Ishikawa (cell line): ENCODE results near the gene C6orf47.

Experiments used
- CEBPB ChIP-seq: IDR thresholded peaks from 2 replicates; pipeline ENCODE4 v1.6.1; 2012
- EGR1 ChIP-seq: IDR thresholded peaks from 2 replicates; pipeline ENCODE4 v1.6.1; 2012
- EP300 ChIP-seq: IDR thresholded peaks from 2 replicates; pipeline ENCODE4 v1.6.1; 2012; ENCODE audit warnings: borderline replicate concordance
- TAF1 ChIP-seq: IDR thresholded peaks from 2 replicates; pipeline ENCODE4 v1.6.1; 2012; ENCODE audit warnings: low read depth, mild to moderate bottlenecking
- TEAD4 ChIP-seq: IDR thresholded peaks from 2 replicates; pipeline ENCODE4 v1.6.1; 2012
- ZBTB7A ChIP-seq: IDR thresholded peaks from 2 replicates; pipeline ENCODE4 v1.6.1; 2012; ENCODE audit warnings: low read depth

DNA sequence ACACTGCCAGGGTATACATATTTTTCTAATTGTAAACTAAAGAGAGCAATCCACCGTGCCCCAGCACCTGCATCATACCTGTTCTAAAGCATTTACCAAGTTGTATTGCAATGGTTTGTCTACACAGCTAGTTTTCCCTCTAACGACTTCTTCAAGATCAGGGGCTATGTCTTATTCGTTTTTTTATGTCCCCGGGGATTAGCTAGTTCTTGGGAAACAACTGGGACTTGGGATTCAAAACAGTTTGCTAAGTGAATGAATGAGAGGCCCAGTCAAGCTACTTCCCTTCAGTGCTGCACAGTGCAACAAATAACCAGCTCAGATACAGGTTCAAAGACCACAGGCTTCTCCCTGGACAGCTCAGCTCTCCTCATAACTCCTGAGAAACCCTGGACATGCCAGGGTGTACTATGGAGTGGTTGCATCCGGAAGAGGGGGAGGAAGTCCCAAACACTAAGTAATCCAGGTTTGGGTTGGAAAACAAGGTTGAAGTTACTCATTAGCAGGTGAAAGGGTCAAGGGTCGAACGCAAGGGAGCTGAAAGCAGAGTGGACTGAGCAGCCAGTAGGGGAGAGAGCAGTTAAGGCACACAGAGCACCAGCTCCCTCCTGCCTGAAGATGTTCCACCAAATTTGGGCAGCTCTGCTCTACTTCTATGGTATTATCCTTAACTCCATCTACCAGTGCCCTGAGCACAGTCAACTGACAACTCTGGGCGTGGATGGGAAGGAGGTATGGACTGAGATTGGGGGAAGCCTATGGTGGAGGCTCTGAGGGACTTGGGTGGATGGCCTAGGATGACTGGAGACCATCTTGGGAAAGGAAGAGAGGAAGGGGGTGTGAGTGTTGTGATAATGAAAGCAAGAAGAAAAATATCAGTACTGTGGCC lies 5.0 kb downstream of the C6orf47 start, which contains the start of gene APOM:
- TF ChIP-seq EP300 (no peak), EGR1 (no peak), TAF1 (no peak), CEBPB (no peak), ZBTB7A (no peak), TEAD4 (no peak)
